GM06990 (cell line): ENCODE results near the gene DBNDD1.
A peak's percentile ranks its signal among the peaks of the same experiment; 100 is the strongest.
"Not testable (repeated sequence)": the region's sequence is repeated elsewhere in the genome, so short reads cannot be mapped to it uniquely, and the experiment has no call there.

Experiments used
- DNase-seq: peaks from one replicate; pipeline ENCODE4 v3.0.0-alpha.2; 2011; ENCODE audit not compliant: insufficient read length; ENCODE audit errors: extremely low read depth
- H3K27me3 ChIP-seq: replicated peaks from 2 replicates; pipeline ENCODE4 v1.6.0; 2011; ENCODE audit warnings: low read length; ENCODE audit not compliant: control insufficient read depth, insufficient read depth
- H3K36me3 ChIP-seq: 2 replicates; pipeline ENCODE4 v1.5.1; 2011; ENCODE audit warnings: low read length; ENCODE audit not compliant: control insufficient read depth, insufficient read depth
- H3K4me3 ChIP-seq: replicated peaks from 2 replicates; pipeline ENCODE4 v1.5.1; 2011; ENCODE audit warnings: low read depth, mild to moderate bottlenecking, control low read depth, low read length
- TF ChIP-seq, protein P1 (sequence below): IDR thresholded peaks from 2 replicates; pipeline ENCODE4 v1.5.1; 2011; ENCODE audit warnings: low read length, control low read depth, mild to moderate bottlenecking, inconsistent platforms; ENCODE audit not compliant: insufficient read depth, poor library complexity, severe bottlenecking

Gene DBNDD1

GRCh38 chr16:90018652-90019542 is at the start of gene DBNDD1:
TSS of gene DBNDD1 (minus strand) at chr16:90019456. CDS start at chr16:90019341, 115 bp downstream.
- H3K27me3 ChIP-seq: no peaks in the 10 kb centered on the region; the same call in 1 of the 2 replicates
- DNase-seq: no peak
- TF ChIP-seq, protein P1, sequence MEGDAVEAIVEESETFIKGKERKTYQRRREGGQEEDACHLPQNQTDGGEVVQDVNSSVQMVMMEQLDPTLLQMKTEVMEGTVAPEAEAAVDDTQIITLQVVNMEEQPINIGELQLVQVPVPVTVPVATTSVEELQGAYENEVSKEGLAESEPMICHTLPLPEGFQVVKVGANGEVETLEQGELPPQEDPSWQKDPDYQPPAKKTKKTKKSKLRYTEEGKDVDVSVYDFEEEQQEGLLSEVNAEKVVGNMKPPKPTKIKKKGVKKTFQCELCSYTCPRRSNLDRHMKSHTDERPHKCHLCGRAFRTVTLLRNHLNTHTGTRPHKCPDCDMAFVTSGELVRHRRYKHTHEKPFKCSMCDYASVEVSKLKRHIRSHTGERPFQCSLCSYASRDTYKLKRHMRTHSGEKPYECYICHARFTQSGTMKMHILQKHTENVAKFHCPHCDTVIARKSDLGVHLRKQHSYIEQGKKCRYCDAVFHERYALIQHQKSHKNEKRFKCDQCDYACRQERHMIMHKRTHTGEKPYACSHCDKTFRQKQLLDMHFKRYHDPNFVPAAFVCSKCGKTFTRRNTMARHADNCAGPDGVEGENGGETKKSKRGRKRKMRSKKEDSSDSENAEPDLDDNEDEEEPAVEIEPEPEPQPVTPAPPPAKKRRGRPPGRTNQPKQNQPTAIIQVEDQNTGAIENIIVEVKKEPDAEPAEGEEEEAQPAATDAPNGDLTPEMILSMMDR: no peak

GRCh38 chr16:90061437-90061836 is 42.2 kb upstream of the DBNDD1 start:
- TF ChIP-seq, protein P1: no peak
- H3K27me3 ChIP-seq: no peaks in the 10 kb centered on the region; the same call in 1 of the 2 replicates
- no peak for DNase-seq
- no peak overlapping the region for H3K4me3 ChIP-seq
- no peaks in the 10 kb centered on the region for H3K36me3 ChIP-seq

More at GRCh38 chr16:90018652-90019542, at the start of gene DBNDD1:
- Histone ChIP-seq H3K36me3 (no peaks in the 10 kb centered on the region), H3K4me3 (peak within 1 kb of the TSS; percentile 54)

DNA sequence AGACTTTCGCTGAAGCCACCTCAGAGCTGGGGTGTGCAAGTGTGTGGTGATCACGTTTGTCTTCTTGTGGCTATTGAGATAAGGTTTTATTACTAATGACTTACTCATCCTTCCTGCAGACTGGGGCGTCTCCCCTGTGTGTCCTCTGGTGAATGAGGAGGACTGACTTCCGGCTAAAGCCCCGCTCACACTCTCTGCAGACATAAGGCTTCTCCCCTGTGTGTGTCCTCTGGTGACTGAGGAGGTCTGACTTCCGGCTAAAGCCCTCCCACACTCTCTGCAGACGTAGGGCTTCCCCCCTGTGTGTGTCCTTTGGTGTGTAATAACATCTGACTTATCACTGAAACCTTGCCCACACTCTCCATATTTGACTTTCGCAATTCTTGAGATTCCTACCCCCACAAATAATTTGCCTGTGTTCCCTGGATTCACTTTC is 38.5 kb upstream of the DBNDD1 start:
- no peak for DNase-seq
- no peaks in the 10 kb centered on the region; the same call in 1 of the 2 replicates for H3K27me3 ChIP-seq

GRCh38 chr16:90056521-90056920 is 37.3 kb upstream of the DBNDD1 start:
- not testable (repeated sequence) for DNase-seq, H3K27me3 ChIP-seq, H3K36me3 ChIP-seq, H3K4me3 ChIP-seq

More for the DNA sequence above, 38.5 kb upstream of the DBNDD1 start:
- Histone ChIP-seq H3K36me3 (no peaks in the 10 kb centered on the region), H3K4me3 (no peak overlapping the region)
- TF ChIP-seq, protein P1: no peak

- H3K4me3 ChIP-seq: no peak overlapping the region
- TF ChIP-seq, protein P1: no peak
- H3K36me3 ChIP-seq: no peaks in the 10 kb centered on the region
- DNase-seq: no peak
- no peaks in the 10 kb centered on the region; the same call in 1 of the 2 replicates for H3K27me3 ChIP-seq
Measured at GRCh38 chr16:90055371-90055770, 36.1 kb upstream of the DBNDD1 start.

DNA sequence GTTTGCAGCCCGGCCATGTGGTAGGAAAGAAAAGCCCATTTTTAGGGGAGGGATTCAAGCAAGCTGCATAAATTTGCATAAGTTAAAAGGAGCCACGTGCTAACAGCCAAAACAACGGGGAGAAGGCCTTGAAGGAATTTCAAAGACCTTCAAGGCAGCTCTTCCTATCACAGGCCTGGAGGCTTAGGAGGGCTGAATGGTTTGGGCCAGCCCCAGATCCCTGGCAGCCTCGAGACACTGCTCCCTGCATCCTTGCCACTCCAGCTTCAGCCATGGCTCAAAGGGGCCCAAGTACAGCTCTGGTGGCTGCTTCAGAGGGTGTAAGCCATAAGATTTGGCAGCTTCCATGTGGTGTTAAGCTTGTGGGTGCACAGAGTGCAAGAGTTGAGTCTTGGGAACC is 35.3 kb upstream of the DBNDD1 start:
- no peak for DNase-seq
- H3K27me3 ChIP-seq: no peaks in the 10 kb centered on the region; the same call in 1 of the 2 replicates
- TF ChIP-seq, protein P1: no peak
- no peaks in the 10 kb centered on the region for H3K36me3 ChIP-seq
- no peak overlapping the region for H3K4me3 ChIP-seq
